ENCODE results near the gene FCHSD2. TPM values are rescaled to one million over a fixed set of nuclear protein-coding genes. Genes with fewer than 3 reads are reported as not detected.

The FCHSD2 gene
- total RNA-seq, 1 donor from 2014 or later: 22.2 TPM

- no peaks in the 10 kb centered on the region for H3K4me1 Mint-ChIP-seq
- H3K36me3 ChIP-seq: no peaks in the 10 kb centered on the region
- no peaks in the 10 kb centered on the region for H3K9me3 ChIP-seq (ENCODE audit: low read depth)
- H3K4me3 Mint-ChIP-seq: no peak overlapping the region
- no peaks in the 10 kb centered on the region for H3K27me3 ChIP-seq
- no peak overlapping the region for H3K27ac Mint-ChIP-seq
- no peak for TF ChIP-seq EZH2phosphoT487 (IDR thresholded peaks at IDR 0.05)
- H2AFZ ChIP-seq (replicated peaks): no peak overlapping the region
- DNase-seq (ENCODE audit: low spot score): no peak
- no peak overlapping the region for H3K9ac ChIP-seq
- H3F3A ChIP-seq (ENCODE audit: low read depth): no peaks in the 10 kb centered on the region
- no peak overlapping the region for H3K4me2 ChIP-seq
- peaks cover 2% of the 10 kb centered on the region for H3K9me3 Mint-ChIP-seq
- no peak overlapping the region for H3K27ac ChIP-seq
- no peaks in the 10 kb centered on the region for H3K4me1 ChIP-seq
- H3K4me3 ChIP-seq: no peak overlapping the region
- peaks cover 9% of the 10 kb centered on the region for H3K27me3 Mint-ChIP-seq (ENCODE audit: insufficient read depth, low read depth)
- H4K20me1 ChIP-seq (ENCODE audit: low read depth): no peaks in the 10 kb centered on the region
- no peaks in the 10 kb centered on the region for H3K79me2 ChIP-seq (ENCODE audit: low read depth)
- H3K36me3 Mint-ChIP-seq: no peaks in the 10 kb centered on the region
These were observed 47.8 kb upstream of the FCHSD2 start for GRCh38 chr11:73189723-73190556.

- peaks cover 2% of the 10 kb centered on the region for H3K9me3 Mint-ChIP-seq
- Histone ChIP-seq H3K9ac (no peak overlapping the region), H3K4me2 (no peak overlapping the region), H3K4me3 (no peak overlapping the region), H4K20me1 (ENCODE audit: low read depth) (no peaks in the 10 kb centered on the region), H3K4me1 (no peaks in the 10 kb centered on the region), H3K9me3 (ENCODE audit: low read depth) (no peaks in the 10 kb centered on the region), H3K79me2 (ENCODE audit: low read depth) (no peaks in the 10 kb centered on the region), H3K36me3 (no peaks in the 10 kb centered on the region), H3K27me3 (no peaks in the 10 kb centered on the region), H3K27ac (no peak overlapping the region), H3F3A (ENCODE audit: low read depth) (no peaks in the 10 kb centered on the region), H2AFZ (replicated peaks) (no peak overlapping the region)
- DNase-seq (ENCODE audit: low spot score): no peak
- TF ChIP-seq CTCF (IDR thresholded peaks at IDR 0.05) (no peak), EZH2phosphoT487 (IDR thresholded peaks at IDR 0.05) (no peak), EZH2 (IDR thresholded peaks at IDR 0.05) (no peak)
- H3K4me1 Mint-ChIP-seq: no peaks in the 10 kb centered on the region
- peaks cover 9% of the 10 kb centered on the region for H3K27me3 Mint-ChIP-seq (ENCODE audit: insufficient read depth, low read depth)
- no peak overlapping the region for H3K4me3 Mint-ChIP-seq
- H3K36me3 Mint-ChIP-seq: no peaks in the 10 kb centered on the region
- no peak overlapping the region for H3K27ac Mint-ChIP-seq
These were observed 47.2 kb upstream of the FCHSD2 start for GRCh38 chr11:73189315-73189714.

- no peaks in the 10 kb centered on the region for H3K36me3 ChIP-seq
- H3K9ac ChIP-seq: no peak overlapping the region
- H3K9me3 ChIP-seq (ENCODE audit: low read depth): no peaks in the 10 kb centered on the region
- no peak for TF ChIP-seq EZH2phosphoT487 (IDR thresholded peaks at IDR 0.05)
- H2AFZ ChIP-seq (replicated peaks): no peak overlapping the region
- Mint-ChIP-seq H3K27ac (no peak overlapping the region), H3K4me3 (no peak overlapping the region), H3K27me3 (ENCODE audit: insufficient read depth, low read depth) (peaks cover 7% of the 10 kb centered on the region), H3K9me3 (no peaks in the 10 kb centered on the region), H3K4me1 (no peaks in the 10 kb centered on the region), H3K36me3 (no peaks in the 10 kb centered on the region)
- no peak overlapping the region for H3K4me3 ChIP-seq
- H3K27ac ChIP-seq: no peak overlapping the region
- H3K27me3 ChIP-seq: no peaks in the 10 kb centered on the region
- H3K79me2 ChIP-seq (ENCODE audit: low read depth): no peaks in the 10 kb centered on the region
- H3F3A ChIP-seq (ENCODE audit: low read depth): no peaks in the 10 kb centered on the region
- no peaks in the 10 kb centered on the region for H3K4me1 ChIP-seq
- H3K4me2 ChIP-seq: no peak overlapping the region
- DNase-seq (ENCODE audit: low spot score): no peak
- no peaks in the 10 kb centered on the region for H4K20me1 ChIP-seq (ENCODE audit: low read depth)
These were observed 46.2 kb upstream of the FCHSD2 start for GRCh38 chr11:73188301-73188700.

- Mint-ChIP-seq H3K4me1 (no peaks in the 10 kb centered on the region), H3K4me3 (no peak overlapping the region), H3K36me3 (no peaks in the 10 kb centered on the region), H3K27ac (no peak overlapping the region), H3K27me3 (ENCODE audit: insufficient read depth, low read depth) (peaks cover 6% of the 10 kb centered on the region), H3K9me3 (no peaks in the 10 kb centered on the region)
- Histone ChIP-seq H3K4me1 (no peaks in the 10 kb centered on the region), H3K27ac (no peak overlapping the region), H3K9ac (no peak overlapping the region), H3K9me3 (ENCODE audit: low read depth) (no peaks in the 10 kb centered on the region), H3K79me2 (ENCODE audit: low read depth) (no peaks in the 10 kb centered on the region), H3F3A (ENCODE audit: low read depth) (no peaks in the 10 kb centered on the region), H4K20me1 (ENCODE audit: low read depth) (no peaks in the 10 kb centered on the region), H3K36me3 (no peaks in the 10 kb centered on the region), H2AFZ (replicated peaks) (no peak overlapping the region), H3K4me3 (no peak overlapping the region), H3K27me3 (no peaks in the 10 kb centered on the region), H3K4me2 (no peak overlapping the region)
- DNase-seq (ENCODE audit: low spot score): no peak
- TF ChIP-seq EZH2 (IDR thresholded peaks at IDR 0.05): no peak
- TF ChIP-seq CTCF (IDR thresholded peaks at IDR 0.05): no peak
- no peak for TF ChIP-seq EZH2phosphoT487 (IDR thresholded peaks at IDR 0.05)
These were observed 45.7 kb upstream of the FCHSD2 start for GRCh38 chr11:73187854-73188253.
